ENCODE measurements around the gene COX5A. TPM values are rescaled to one million over a fixed set of nuclear protein-coding genes. Genes with fewer than 3 reads are reported as not detected.

The COX5A gene
- total and polyA plus RNA-seq, 2 of the 13 experiments (the other 11 are each of a cell fraction or from before 2014, with no cell fraction given), result 158 to 218 TPM

- TF ChIP-seq HMG20A (CRISPR knock-in tag; IDR thresholded peaks at IDR 0.05; ENCODE audit: borderline replicate concordance) (no peak), PLRG1 (conservative IDR thresholded peaks at IDR 0.05) (no peak), KLF12 (CRISPR knock-in tag; IDR thresholded peaks at IDR 0.05; ENCODE audit: borderline replicate concordance) (peak; percentile 23; the same call in 1 of the 2 replicates), YEATS4 (CRISPR knock-in tag; IDR thresholded peaks at IDR 0.05; ENCODE audit: borderline replicate concordance) (no peak), FUBP1 (CRISPR knock-in tag; IDR thresholded peaks at IDR 0.05; ENCODE audit: borderline replicate concordance) (no peak), TRAFD1 (CRISPR knock-in tag; IDR thresholded peaks at IDR 0.05; ENCODE audit: borderline replicate concordance) (no peak), E2F2 (CRISPR knock-in tag; IDR thresholded peaks at IDR 0.05; ENCODE audit: borderline replicate concordance) (no peak), ZNF773 (CRISPR knock-in tag; IDR thresholded peaks at IDR 0.05; ENCODE audit: borderline replicate concordance) (no peak), MIER2 (CRISPR knock-in tag; IDR thresholded peaks at IDR 0.05) (peak; percentile 34; the same call in 1 of the 2 replicates), BORCS8-MEF2B (CRISPR knock-in tag; IDR thresholded peaks at IDR 0.05) (no peak), MAFK (conservative IDR thresholded peaks at IDR 0.05 in 1 of 2, IDR thresholded peaks at IDR 0.05 in 1 of 2; ENCODE audit: low read length in 2 of 2) (no peak), POGZ (CRISPR knock-in tag; IDR thresholded peaks at IDR 0.05) (no peak), TMF1 (CRISPR knock-in tag; IDR thresholded peaks at IDR 0.05; ENCODE audit: low read depth) (no peak), ZBTB34 (CRISPR knock-in tag; IDR thresholded peaks at IDR 0.05) (no peak), RNF2 (conservative IDR thresholded peaks at IDR 0.05; ENCODE audit: low read depth) (no peak), RXRA (CRISPR knock-in tag; IDR thresholded peaks at IDR 0.05) (no peak), ZNF564 (CRISPR knock-in tag; IDR thresholded peaks at IDR 0.05) (no peak), ZZZ3 (CRISPR knock-in tag; IDR thresholded peaks at IDR 0.05; ENCODE audit: borderline replicate concordance) (no peak), PBX3 (CRISPR knock-in tag; IDR thresholded peaks at IDR 0.05; ENCODE audit: borderline replicate concordance) (no peak), PTBP1 (IDR thresholded peaks at IDR 0.05; ENCODE audit: low read depth, low read length, poor library complexity, severe bottlenecking) (no peak), ZNF136 (CRISPR knock-in tag; IDR thresholded peaks at IDR 0.05; ENCODE audit: low read depth) (no peak), BCL3 (CRISPR knock-in tag; IDR thresholded peaks at IDR 0.05) (no peak)
These were observed 20.5 kb upstream of the COX5A start (continued) for GRCh38 chr15:74958320-74958907.

Measured in HepG2 (cell line).